CD4-positive, CD25-positive, alpha-beta regulatory T cell (primary cell): ENCODE measurements around the gene CLDN7. TPM values are rescaled to one million over a fixed set of nuclear protein-coding genes. Genes with fewer than 3 reads are reported as not detected.

ENCODE experiments used
- ATAC-seq, 2 donors: fragments of 150-1000 bp; cut with Tn5 transposase; one replicate each; pipeline ENCODE4 v1.10.0; 2021; ENCODE audit warnings: low read depth in 2 of 2, moderate number of reproducible peaks in 2 of 2, moderate library complexity in 1 of 2
- DNase-seq, 3 donors: peaks; one replicate each; pipeline versions ENCODE4 v3.0.0 to v3.0.0-alpha.2; 2012 to 2022; ENCODE audit warnings: mixed read lengths in 1 of 3
- H3K27ac ChIP-seq: one replicate; pipeline ENCODE4 v1.7.0; 2013; ENCODE audit warnings: mild to moderate bottlenecking, low read length; ENCODE audit not compliant: insufficient read depth, poor library complexity, severe bottlenecking
- H3K27me3 ChIP-seq: one replicate; pipeline ENCODE4 v1.7.0; 2013; ENCODE audit warnings: low read length; ENCODE audit not compliant: control insufficient read depth, insufficient read depth
- H3K36me3 ChIP-seq: one replicate; pipeline ENCODE4 v1.7.0; 2013; ENCODE audit warnings: mild to moderate bottlenecking, low read length, moderate library complexity; ENCODE audit not compliant: control insufficient read depth, insufficient read depth
- H3K4me1 ChIP-seq: 2 replicates; pipeline ENCODE4 v1.7.0; 2013; ENCODE audit warnings: mild to moderate bottlenecking, low read length; ENCODE audit not compliant: insufficient read depth, control insufficient read depth, poor library complexity, severe bottlenecking
- H3K4me3 ChIP-seq: one replicate; pipeline ENCODE4 v1.7.0; 2013; ENCODE audit warnings: low read depth, mild to moderate bottlenecking, low read length, moderate library complexity
- H3K9me3 ChIP-seq, 2 experiments: 1 replicate in 1 of 2; 2 replicates in 1 of 2; pipeline ENCODE4 v1.7.0; 2013; ENCODE audit warnings: low read length in 2 of 2, mild to moderate bottlenecking in 1 of 2, moderate library complexity in 1 of 2; ENCODE audit not compliant: control insufficient read depth in 2 of 2
- H3K27ac Mint-ChIP-seq, 3 donors: one replicate each; pipeline ENCODE4 v1.8.0; 2020 to 2022; ENCODE audit warnings: mild to moderate bottlenecking in 3 of 3, mixed read lengths in 3 of 3, moderate library complexity in 2 of 3
- H3K27me3 Mint-ChIP-seq: one replicate; pipeline ENCODE4 v1.8.0; 2022; ENCODE audit warnings: mild to moderate bottlenecking, mixed read lengths
- H3K36me3 Mint-ChIP-seq: one replicate; pipeline ENCODE4 v1.8.0; 2020; ENCODE audit warnings: mixed read lengths
- H3K4me1 Mint-ChIP-seq, 4 donors: one replicate each; pipeline ENCODE4 v1.8.0; 2020 to 2022; ENCODE audit warnings: mixed read lengths in 4 of 4, mild to moderate bottlenecking in 1 of 4
- H3K4me3 Mint-ChIP-seq, 4 donors: one replicate each; pipeline ENCODE4 v1.8.0; 2020 to 2022; ENCODE audit warnings: mild to moderate bottlenecking in 4 of 4, mixed read lengths in 4 of 4, moderate library complexity in 3 of 4
- H3K9me3 Mint-ChIP-seq, 7 donors: one replicate each; pipeline ENCODE4 v1.8.0; 2020 to 2022; ENCODE audit warnings: mixed read lengths in 7 of 7, mild to moderate bottlenecking in 3 of 7, moderate library complexity in 2 of 7
- polyA plus RNA-seq, 4 donors: library from polyadenylated mRNA; unstranded; fragments of 300-500 nt; fragmentation: Illumina TruSeq; gene quantifications; one replicate each; pipeline ENCODE4 v1.2.3, GENCODE V29; 2021
- total RNA-seq: library from RNA; stranded (reverse); gene quantifications from one replicate; pipeline ENCODE4 v1.2.3, GENCODE V29; 2022

CLDN7 gene
- total and polyA plus RNA-seq, 5 donors from 2014 or later, result 0.55 to 2.0 (median 1.3) TPM; not detected in 1

DNA sequence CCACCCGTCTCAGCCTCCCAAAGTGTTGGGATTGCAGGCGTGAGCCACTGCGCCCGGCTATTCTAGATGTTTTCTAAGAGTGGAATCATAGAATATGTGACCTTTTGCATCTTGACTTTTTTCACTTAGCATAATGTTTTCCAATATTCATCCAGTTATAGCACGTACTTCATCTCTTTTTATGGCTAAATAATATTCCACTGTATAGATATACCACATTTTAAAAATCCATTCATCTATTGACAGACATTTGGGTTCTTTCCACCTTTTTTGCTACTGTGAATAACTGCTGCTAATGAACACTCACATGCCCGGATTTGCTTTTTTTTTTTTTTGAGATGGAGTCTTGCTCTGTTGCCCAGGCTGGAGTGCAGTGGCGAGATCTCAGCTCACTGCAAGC is 41.9 kb upstream of the CLDN7 start:
- Histone ChIP-seq H3K27me3 (peaks cover 2% of the 10 kb centered on the region), H3K4me3 (no peak overlapping the region), H3K4me1 (peaks cover 21% of the 10 kb centered on the region), H3K36me3 (no peaks in the 10 kb centered on the region), H3K9me3 (no peaks in the 10 kb centered on the region), H3K27ac (no peak overlapping the region)
- Mint-ChIP-seq H3K27me3 (peaks cover 17% of the 10 kb centered on the region), H3K27ac (no peak overlapping the region), H3K4me3 (no peak overlapping the region), H3K9me3 (peaks cover 0 to 2% (median 0%) of the 10 kb centered on the region in 7 donors), H3K4me1 (peaks cover 0 to 15% (median 7%) of the 10 kb centered on the region in 4 donors), H3K36me3 (peaks cover 2% of the 10 kb centered on the region)
- ATAC-seq (no peak), DNase-seq (no peak)

DNA sequence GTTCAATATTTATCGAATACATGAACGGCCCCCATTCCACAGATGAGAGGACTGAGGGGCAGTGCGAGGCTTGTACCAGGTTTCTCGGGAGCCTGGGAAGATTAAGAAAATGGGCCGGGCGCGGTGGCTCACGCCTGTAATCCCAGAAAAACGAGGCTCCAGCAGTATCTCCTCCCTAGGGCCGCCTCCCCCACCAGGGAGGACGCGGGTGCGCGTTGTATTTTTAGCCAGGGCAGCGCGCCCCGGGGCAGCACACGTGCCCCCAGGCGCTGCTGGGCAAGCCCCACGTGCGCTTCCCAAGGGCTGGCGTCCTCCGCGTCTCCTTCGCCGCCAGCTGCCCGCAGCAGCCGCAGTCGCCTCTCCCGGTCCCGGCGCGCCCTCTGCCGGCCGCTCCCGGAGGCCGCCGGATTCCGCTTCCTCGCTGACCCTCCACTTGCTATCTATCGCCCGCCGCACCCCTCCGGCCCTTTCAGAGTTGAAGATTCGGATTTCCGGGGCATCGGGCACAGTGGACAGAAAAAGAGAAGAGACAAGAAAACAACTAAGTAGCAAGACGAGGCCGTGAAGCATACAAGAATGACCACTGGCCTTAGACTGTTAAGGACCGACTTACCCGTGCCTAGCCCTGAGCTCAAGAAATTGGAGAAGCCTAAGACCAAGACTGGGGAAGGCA is 34.0 kb upstream of the CLDN7 start:
- peak overlapping the region in 1 of 3 donors; percentile 93 for H3K27ac Mint-ChIP-seq
- no peaks in the 10 kb centered on the region for H3K9me3 ChIP-seq
- peaks cover 4 to 27% (median 9%) of the 10 kb centered on the region in 4 donors for H3K4me1 Mint-ChIP-seq
- peaks cover 10% of the 10 kb centered on the region for H3K27me3 ChIP-seq
- H3K4me3 ChIP-seq, result no peak overlapping the region
- peak; percentile 46 to 63 (median 53) for DNase-seq
- H3K36me3 Mint-ChIP-seq, result peaks cover 3% of the 10 kb centered on the region
- peaks cover 0 to 2% (median 0%) of the 10 kb centered on the region in 7 donors for H3K9me3 Mint-ChIP-seq
- H3K27ac ChIP-seq, result no peak overlapping the region
- H3K36me3 ChIP-seq, result no peaks in the 10 kb centered on the region
- peak overlapping the region in 2 of 4 donors; percentile 28 to 48 for H3K4me3 Mint-ChIP-seq
- peaks cover 31% of the 10 kb centered on the region for H3K4me1 ChIP-seq
- H3K27me3 Mint-ChIP-seq, result peaks cover 41% of the 10 kb centered on the region
- peak; percentile 28 to 33 for ATAC-seq

DNA sequence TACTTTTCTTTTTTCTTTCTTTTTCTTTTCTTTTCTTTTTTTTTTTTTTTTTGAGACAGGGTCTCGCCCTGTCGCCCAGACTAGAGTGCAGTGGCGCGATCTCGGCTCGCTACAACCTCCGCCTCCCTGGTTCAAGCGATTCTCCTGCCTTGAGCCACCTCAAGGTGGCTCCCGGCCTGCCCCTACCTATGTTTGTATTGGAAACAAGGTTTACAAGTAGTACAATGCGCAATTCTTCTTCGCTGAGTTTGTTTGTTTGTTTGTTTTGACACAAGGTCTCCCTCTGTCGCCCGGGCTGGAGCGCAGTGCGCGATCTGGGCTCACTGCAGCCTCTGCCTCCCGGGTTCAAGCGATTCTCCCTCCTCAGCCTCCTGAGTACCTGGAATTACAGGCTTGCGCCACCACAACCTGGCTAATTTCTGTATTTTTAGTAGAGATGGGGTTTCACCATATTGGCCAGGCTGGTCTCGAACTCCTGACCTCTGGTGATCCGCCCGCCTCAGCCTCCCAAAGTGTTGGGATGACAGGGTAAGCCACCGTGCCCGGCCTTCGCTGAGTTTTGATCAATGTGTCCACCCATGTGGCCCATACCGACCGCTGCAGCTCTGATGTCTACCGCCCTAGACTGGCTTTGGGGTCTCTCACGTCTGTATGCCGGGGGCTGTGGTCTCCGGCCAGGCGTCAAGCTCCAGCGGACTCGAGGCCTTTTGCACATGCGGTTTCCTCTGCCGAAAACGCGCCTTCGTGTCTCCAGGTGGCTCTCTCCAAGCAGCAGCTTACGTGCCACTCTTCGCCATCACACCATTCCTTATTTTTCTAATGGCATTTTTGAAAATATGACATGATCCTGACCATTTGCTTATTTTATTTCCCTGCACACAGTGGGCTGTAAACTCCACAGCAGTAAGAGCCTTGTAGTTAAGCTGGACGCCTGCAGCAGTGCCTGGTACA is 33.2 kb upstream of the CLDN7 start:
- peak overlapping the region; percentile 26 for H3K4me3 ChIP-seq
- ATAC-seq, result no peak

DNA sequence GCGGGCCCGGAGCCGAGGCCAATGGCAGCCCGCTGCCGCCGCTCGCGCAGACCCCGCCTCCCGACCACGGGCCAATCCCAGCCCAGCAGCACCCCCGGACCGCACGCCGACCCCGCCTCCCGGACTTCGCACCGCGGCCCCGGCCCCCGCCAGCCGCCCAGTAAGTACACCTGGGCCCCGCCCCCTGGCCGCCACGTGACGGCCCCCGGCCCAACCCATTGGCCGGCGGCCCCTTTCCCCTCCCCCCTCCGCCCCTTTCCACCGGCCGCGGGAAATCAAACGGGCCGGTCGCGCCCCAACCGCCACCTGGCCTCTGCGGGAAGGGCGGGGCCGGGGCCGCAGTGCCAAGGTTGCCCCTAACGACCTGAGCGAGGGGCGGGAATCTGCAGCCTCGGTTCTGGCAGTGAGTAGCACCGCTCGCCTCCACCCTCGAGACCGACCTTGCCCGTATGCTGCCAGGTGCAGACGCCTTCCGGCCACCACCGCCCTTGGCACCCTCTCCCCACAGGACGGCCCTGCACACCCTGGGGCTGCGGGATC is 32.4 kb upstream of the CLDN7 start, which contains the start of gene YBX2:
Gene YBX2 (minus strand): TSS at position 26 of the 540 bp plus-strand sequence. CDS start 139 bp downstream, outside the sequence.
- peak within 1 kb of the TSS; percentile 72 to 86 (median 82) for H3K4me3 Mint-ChIP-seq
- peaks cover 37% of the 10 kb centered on the region for H3K27me3 Mint-ChIP-seq
- Histone ChIP-seq H3K4me3 (peak within 1 kb of the TSS; percentile 26), H3K27ac (no peak within 1 kb of the TSS), H3K27me3 (peaks cover 10% of the 10 kb centered on the region), H3K4me1 (peaks cover 31% of the 10 kb centered on the region), H3K9me3 (no peaks in the 10 kb centered on the region), H3K36me3 (no peaks in the 10 kb centered on the region)
- ATAC-seq (peak; percentile 69 to 74), DNase-seq (peak; percentile 49 to 75 (median 69))
- peaks cover 4 to 27% (median 9%) of the 10 kb centered on the region in 4 donors for H3K4me1 Mint-ChIP-seq
- H3K36me3 Mint-ChIP-seq, result peaks cover 3% of the 10 kb centered on the region
- peaks cover 0 to 1% (median 0%) of the 10 kb centered on the region in 7 donors for H3K9me3 Mint-ChIP-seq
- H3K27ac Mint-ChIP-seq, result peak within 1 kb of the TSS; percentile 76 to 79 (median 76)

More for the DNA sequence above, 33.2 kb upstream of the CLDN7 start:
- H3K36me3 ChIP-seq, result no peaks in the 10 kb centered on the region
- no peak for DNase-seq
- no peak overlapping the region for H3K27ac ChIP-seq
- peaks cover 10% of the 10 kb centered on the region for H3K27me3 ChIP-seq
- H3K4me1 ChIP-seq, result peaks cover 31% of the 10 kb centered on the region
- peaks cover 3% of the 10 kb centered on the region for H3K36me3 Mint-ChIP-seq
- H3K9me3 ChIP-seq, result no peaks in the 10 kb centered on the region
- H3K4me1 Mint-ChIP-seq, result peaks cover 4 to 27% (median 9%) of the 10 kb centered on the region in 4 donors
- H3K9me3 Mint-ChIP-seq, result peaks cover 0 to 2% (median 0%) of the 10 kb centered on the region in 7 donors
- H3K27ac Mint-ChIP-seq, result peak overlapping the region; percentile 45 to 79 (median 76)
- H3K27me3 Mint-ChIP-seq, result peaks cover 39% of the 10 kb centered on the region
- H3K4me3 Mint-ChIP-seq, result peak overlapping the region; percentile 62 to 86 (median 82)

DNA sequence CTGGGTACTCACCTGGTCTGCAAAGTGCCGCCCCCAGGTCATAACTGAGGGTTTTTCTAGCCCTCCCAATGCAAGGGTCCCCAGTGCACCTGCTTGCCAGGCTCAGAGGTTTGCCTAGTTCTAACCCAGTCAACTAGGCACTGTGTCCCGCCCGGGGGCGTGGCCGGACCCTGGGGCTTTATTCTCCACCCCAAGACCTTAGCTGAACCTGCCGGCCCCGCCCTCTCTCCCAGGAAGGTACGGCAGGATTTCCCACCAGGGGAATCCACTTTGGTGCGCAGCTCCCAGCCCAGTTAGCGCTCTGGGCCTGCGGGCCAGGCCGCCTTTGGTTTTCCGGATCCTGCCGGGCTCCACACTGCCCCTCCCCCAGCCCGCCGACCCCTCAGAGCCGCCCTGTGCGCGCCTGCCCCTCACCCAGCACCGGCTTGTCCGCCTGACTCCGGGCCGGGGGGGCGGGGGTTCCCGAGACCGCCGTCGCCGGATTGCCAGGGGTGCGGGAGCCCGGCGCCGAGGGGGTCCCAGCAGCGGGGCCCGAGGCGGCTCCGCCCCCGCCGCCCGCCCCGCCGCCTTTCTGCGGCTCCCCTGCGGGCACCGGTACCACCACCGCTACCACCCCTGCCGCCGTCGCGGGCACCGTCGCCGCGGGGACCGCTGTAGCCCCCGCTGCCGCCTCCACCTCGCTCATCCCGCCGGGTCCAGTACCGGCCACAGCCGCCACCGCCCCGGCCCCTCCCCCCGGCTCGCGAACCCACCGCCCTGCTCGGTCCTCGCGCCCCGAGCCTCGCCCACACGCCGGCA is 31.7 kb upstream of the CLDN7 start:
- peak overlapping the region; percentile 58 to 73 (median 71) for H3K4me3 Mint-ChIP-seq
- Histone ChIP-seq H3K27ac (no peak overlapping the region), H3K4me3 (no peak overlapping the region), H3K27me3 (peaks cover 10% of the 10 kb centered on the region), H3K36me3 (no peaks in the 10 kb centered on the region), H3K4me1 (peaks cover 31% of the 10 kb centered on the region), H3K9me3 (no peaks in the 10 kb centered on the region)
- ATAC-seq, result no peak
- DNase-seq, result no peak
- H3K9me3 Mint-ChIP-seq, result no peaks in the 10 kb centered on the region
- H3K27ac Mint-ChIP-seq, result no peak overlapping the region
- H3K27me3 Mint-ChIP-seq, result peaks cover 37% of the 10 kb centered on the region
- peaks cover 4 to 27% (median 9%) of the 10 kb centered on the region in 4 donors for H3K4me1 Mint-ChIP-seq
- H3K36me3 Mint-ChIP-seq, result peaks cover 3% of the 10 kb centered on the region

DNA sequence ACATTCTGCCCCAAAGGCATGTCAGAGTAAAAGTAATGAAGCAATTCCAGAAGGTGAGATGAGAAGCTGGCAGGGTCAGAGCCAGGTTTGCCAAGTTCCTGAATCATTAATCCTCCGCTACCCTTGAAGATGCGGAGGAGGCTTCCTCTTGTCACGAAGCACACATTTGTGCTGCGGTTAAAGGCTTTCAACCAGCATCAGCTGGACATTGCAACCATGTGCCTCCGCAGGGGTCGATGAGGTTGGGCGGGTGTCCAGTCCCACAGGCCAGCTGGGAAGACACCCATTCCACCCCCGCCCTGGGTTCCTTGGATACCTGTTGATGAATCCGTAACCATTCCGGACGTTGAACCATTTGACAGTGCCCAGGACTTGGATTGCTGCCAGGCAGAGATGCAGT is 30.9 kb upstream of the CLDN7 start:
- peaks cover 3% of the 10 kb centered on the region for H3K36me3 Mint-ChIP-seq
- Histone ChIP-seq H3K27me3 (peaks cover 10% of the 10 kb centered on the region), H3K9me3 (no peaks in the 10 kb centered on the region), H3K4me1 (peaks cover 31% of the 10 kb centered on the region), H3K36me3 (no peaks in the 10 kb centered on the region), H3K27ac (no peak overlapping the region), H3K4me3 (no peak overlapping the region)
- peak overlapping the region; percentile 70 to 75 (median 72) for H3K4me3 Mint-ChIP-seq
- no peaks in the 10 kb centered on the region for H3K9me3 Mint-ChIP-seq
- H3K4me1 Mint-ChIP-seq, result peaks cover 4 to 27% (median 9%) of the 10 kb centered on the region in 4 donors
- DNase-seq (no peak), ATAC-seq (no peak)
- H3K27me3 Mint-ChIP-seq, result peaks cover 46% of the 10 kb centered on the region
- H3K27ac Mint-ChIP-seq, result peak overlapping the region in 1 of 3 donors; percentile 76

DNA sequence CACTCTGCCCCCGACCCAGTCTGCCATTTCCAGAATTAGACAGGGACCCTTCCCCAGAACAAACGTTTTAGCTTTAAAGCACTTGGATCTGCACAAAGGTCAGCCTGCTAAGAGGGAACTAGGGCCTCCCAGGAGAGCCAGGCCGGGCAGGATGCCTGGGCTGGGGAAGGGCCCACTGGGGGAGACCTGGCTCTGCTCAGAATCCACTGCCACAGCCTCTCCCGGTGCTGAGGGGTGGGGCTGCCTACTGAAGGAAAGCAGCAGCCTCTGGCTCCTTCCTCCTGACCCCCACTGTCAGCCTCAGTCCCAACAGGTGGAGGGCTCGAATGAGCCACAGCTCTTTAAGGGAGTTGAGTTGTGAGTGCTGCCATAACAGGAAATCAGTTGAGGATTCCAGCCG is 30.5 kb upstream of the CLDN7 start:
- DNase-seq, result no peak
- Mint-ChIP-seq H3K4me3 (peak overlapping the region in 2 of 4 donors; percentile 38 to 57), H3K9me3 (no peaks in the 10 kb centered on the region), H3K36me3 (peaks cover 3% of the 10 kb centered on the region), H3K27ac (no peak overlapping the region), H3K4me1 (peaks cover 4 to 27% (median 9%) of the 10 kb centered on the region in 4 donors), H3K27me3 (peaks cover 50% of the 10 kb centered on the region)
- no peak for ATAC-seq
- Histone ChIP-seq H3K36me3 (no peaks in the 10 kb centered on the region), H3K9me3 (no peaks in the 10 kb centered on the region), H3K27me3 (peaks cover 10% of the 10 kb centered on the region), H3K27ac (no peak overlapping the region), H3K4me3 (no peak overlapping the region), H3K4me1 (peaks cover 31% of the 10 kb centered on the region)
